ENCODE results near the gene ELFN2.

The ELFN2 gene

DNA sequence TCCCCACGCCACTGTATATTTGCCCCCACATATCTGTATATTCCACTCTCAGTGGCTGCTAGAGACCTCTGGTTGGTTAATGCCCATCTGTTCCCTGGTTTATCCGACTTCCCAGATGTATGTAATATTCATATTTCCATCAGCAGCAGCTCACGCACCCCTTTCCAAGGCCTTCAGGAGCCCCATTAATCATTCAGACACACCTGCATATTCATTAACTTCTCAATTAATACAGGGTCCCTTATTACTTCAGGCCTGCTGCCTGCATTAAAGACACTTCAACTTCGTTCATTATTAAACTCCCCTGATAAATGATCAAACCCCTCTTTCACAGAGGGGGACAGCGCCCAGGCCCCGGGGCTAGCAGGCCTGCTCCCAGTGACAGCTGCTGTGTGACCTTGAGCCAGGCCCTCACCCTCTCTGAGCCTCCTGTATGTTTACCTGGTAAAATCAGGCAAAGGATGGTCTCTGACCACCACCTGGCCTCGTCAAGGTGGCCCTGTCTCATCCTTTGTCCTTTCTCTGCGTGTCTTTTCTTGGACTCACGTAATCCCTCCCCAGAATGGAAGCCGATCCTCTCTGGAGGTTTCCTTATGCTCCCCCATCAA, 34.5 kb downstream of the ELFN2 start:
- H3K9me3 ChIP-seq (ENCODE audit: control extremely low read depth in 1 of 5, control insufficient read depth in 4 of 5, insufficient read depth in 2 of 5, low read depth in 1 of 5, low read length in 4 of 5): no peaks in the 10 kb centered on the region
- H3K4me3 ChIP-seq (ENCODE audit: control insufficient read depth in 1 of 7, extremely low read depth in 1 of 7, insufficient read depth in 4 of 7, low read depth in 2 of 7, low read length in 6 of 7): no peak overlapping the region
- ChIA-PET CTCF (interaction anchor here (0.9 kb wide), 1 partner anchor 37 kb away, joined by 3 read pairs; no protein-coding TSS in a partner anchor), POLR2A (no interaction called here)
- no peaks in the 10 kb centered on the region for H3K4me1 ChIP-seq (ENCODE audit: control extremely low read depth in 1 of 4, control insufficient read depth in 4 of 4, insufficient read depth in 4 of 4, low read length in 3 of 4)
- peaks cover 0 to 2% (median 0%) of the 10 kb centered on the region in 5 experiments for H3K27me3 ChIP-seq (replicated peaks in 2 of 5; ENCODE audit: control insufficient read depth in 4 of 5, insufficient read depth in 5 of 5, low read length in 4 of 5)
- no peak overlapping the region for H3K27ac ChIP-seq (ENCODE audit: insufficient read depth in 1 of 2, low read depth in 1 of 2, low read length in 2 of 2, poor library complexity in 1 of 2, severe bottlenecking in 2 of 2)
- no peaks in the 10 kb centered on the region for H3K36me3 ChIP-seq (ENCODE audit: control insufficient read depth in 4 of 4, insufficient read depth in 4 of 4, low read length in 3 of 4)
- 91% methylated on average over 10 of the region's 10 CpGs for WGBS (ENCODE audit: insufficient coverage)
- DNase-seq: no peak

DNA sequence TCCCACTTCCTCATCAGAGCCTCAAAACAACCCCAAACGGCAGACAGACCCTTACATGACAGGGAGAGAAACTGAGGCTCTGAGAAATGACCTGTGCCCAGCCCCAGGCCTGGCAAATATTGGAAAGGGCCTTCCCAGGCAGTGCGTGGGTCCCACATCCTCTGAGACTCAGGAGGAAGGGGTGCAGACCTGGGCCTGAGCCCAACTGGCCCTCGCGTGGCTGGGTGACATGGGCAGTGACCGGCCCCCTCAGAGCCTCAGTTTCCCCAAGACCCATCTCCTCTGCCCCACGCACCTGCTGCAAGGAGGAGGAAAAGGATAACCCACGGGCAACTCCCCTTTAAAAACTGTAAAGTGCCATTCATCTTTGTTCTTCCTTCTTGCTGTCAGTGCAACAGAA, 35.6 kb downstream of the ELFN2 start:
- Histone ChIP-seq H3K9me3 (ENCODE audit: control extremely low read depth in 1 of 5, control insufficient read depth in 4 of 5, insufficient read depth in 2 of 5, low read depth in 1 of 5, low read length in 4 of 5) (no peaks in the 10 kb centered on the region), H3K27ac (ENCODE audit: insufficient read depth in 1 of 2, low read depth in 1 of 2, low read length in 2 of 2, poor library complexity in 1 of 2, severe bottlenecking in 2 of 2) (no peak overlapping the region), H3K27me3 (replicated peaks in 2 of 5; ENCODE audit: control insufficient read depth in 4 of 5, insufficient read depth in 5 of 5, low read length in 4 of 5) (peaks cover 0 to 3% (median 0%) of the 10 kb centered on the region in 5 experiments), H3K36me3 (ENCODE audit: control insufficient read depth in 4 of 4, insufficient read depth in 4 of 4, low read length in 3 of 4) (no peaks in the 10 kb centered on the region), H3K4me3 (ENCODE audit: control insufficient read depth in 1 of 7, extremely low read depth in 1 of 7, insufficient read depth in 4 of 7, low read depth in 2 of 7, low read length in 6 of 7) (no peak overlapping the region), H3K4me1 (ENCODE audit: control extremely low read depth in 1 of 4, control insufficient read depth in 4 of 4, insufficient read depth in 4 of 4, low read length in 3 of 4) (peaks cover 0 to 4% (median 0%) of the 10 kb centered on the region in 4 experiments)
- DNase-seq: no peak
- WGBS (ENCODE audit: insufficient coverage): 74% methylated on average over 6 of the region's 7 CpGs
- ChIA-PET POLR2A (interaction anchor here (0.6 kb wide), 1 partner anchor 45 kb away, joined by 3 read pairs; no protein-coding TSS in a partner anchor), CTCF (no interaction called here)

DNA sequence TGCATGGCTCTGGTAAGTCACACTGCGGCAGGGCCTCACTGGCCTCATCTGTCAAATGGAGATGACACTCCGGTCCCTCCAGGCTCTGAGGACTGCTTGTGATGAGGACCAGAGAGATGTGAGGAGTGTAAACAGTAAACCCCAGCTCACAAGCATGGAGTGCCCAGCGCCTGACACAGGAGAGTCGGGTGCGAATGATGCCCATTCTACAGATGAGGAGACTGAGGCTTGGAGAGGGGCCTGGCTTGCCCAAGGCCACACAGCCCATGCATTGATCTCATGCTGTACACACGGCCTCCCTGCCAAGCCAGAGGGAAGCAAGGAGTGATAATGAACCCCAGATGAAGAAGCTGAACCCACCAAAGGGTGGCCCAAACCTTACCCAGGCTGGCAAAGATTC, 37.2 kb downstream of the ELFN2 start:
- H3K4me1 ChIP-seq (ENCODE audit: control extremely low read depth in 1 of 4, control insufficient read depth in 4 of 4, insufficient read depth in 4 of 4, low read length in 3 of 4): peaks cover 0 to 4% (median 0%) of the 10 kb centered on the region in 4 experiments
- H3K27me3 ChIP-seq (replicated peaks in 2 of 5; ENCODE audit: control insufficient read depth in 4 of 5, insufficient read depth in 5 of 5, low read length in 4 of 5): peaks cover 0 to 3% (median 0%) of the 10 kb centered on the region in 5 experiments
- no peaks in the 10 kb centered on the region for H3K9me3 ChIP-seq (ENCODE audit: control extremely low read depth in 1 of 5, control insufficient read depth in 4 of 5, insufficient read depth in 2 of 5, low read depth in 1 of 5, low read length in 4 of 5)
- no peak overlapping the region for H3K4me3 ChIP-seq (ENCODE audit: control insufficient read depth in 1 of 7, extremely low read depth in 1 of 7, insufficient read depth in 4 of 7, low read depth in 2 of 7, low read length in 6 of 7)
- H3K27ac ChIP-seq (ENCODE audit: insufficient read depth in 1 of 2, low read depth in 1 of 2, low read length in 2 of 2, poor library complexity in 1 of 2, severe bottlenecking in 2 of 2): no peak overlapping the region
- POLR2A ChIA-PET: no interaction called here
- 96% methylated on average over 6 of the region's 6 CpGs for WGBS (ENCODE audit: insufficient coverage)
- DNase-seq: no peak
- H3K36me3 ChIP-seq (ENCODE audit: control insufficient read depth in 4 of 4, insufficient read depth in 4 of 4, low read length in 3 of 4): no peaks in the 10 kb centered on the region
- CTCF ChIA-PET: interaction anchor here (1.1 kb wide), 1 partner anchor 40 kb away, joined by 3 read pairs; no protein-coding TSS in a partner anchor

DNA sequence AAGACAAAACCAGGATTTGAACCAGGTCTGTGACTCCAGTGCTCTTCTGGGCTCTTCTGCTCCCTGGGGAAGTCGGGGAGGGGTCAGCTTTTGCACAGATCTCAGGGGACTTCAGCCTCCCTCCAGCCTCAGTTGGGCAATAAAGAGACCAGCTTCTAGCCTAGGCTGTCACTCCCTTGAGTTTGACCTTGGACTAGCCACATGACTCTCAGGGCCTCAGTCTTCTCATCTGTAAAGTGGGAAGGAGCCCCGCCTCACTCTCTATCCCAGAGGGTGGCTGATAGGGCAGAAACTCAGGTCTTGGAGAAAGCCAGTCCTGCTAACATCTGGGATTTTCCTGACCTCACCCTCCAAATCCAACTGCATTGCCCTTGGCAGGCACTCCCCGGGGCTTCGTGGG, 38.7 kb downstream of the ELFN2 start:
- no peaks in the 10 kb centered on the region for H3K9me3 ChIP-seq (ENCODE audit: control extremely low read depth in 1 of 5, control insufficient read depth in 4 of 5, insufficient read depth in 2 of 5, low read depth in 1 of 5, low read length in 4 of 5)
- WGBS (ENCODE audit: insufficient coverage): 100% methylated on average over 4 of the region's 4 CpGs
- CTCF ChIA-PET: interaction anchor here (1.1 kb wide), 2 partner anchors 18 to 45 kb away, joined by 3 read pairs; no protein-coding TSS in a partner anchor
- no peak overlapping the region for H3K27ac ChIP-seq (ENCODE audit: insufficient read depth in 1 of 2, low read depth in 1 of 2, low read length in 2 of 2, poor library complexity in 1 of 2, severe bottlenecking in 2 of 2)
- DNase-seq: no peak
- POLR2A ChIA-PET: no interaction called here
- peaks cover 0 to 4% (median 0%) of the 10 kb centered on the region in 4 experiments for H3K4me1 ChIP-seq (ENCODE audit: control extremely low read depth in 1 of 4, control insufficient read depth in 4 of 4, insufficient read depth in 4 of 4, low read length in 3 of 4)
- peaks cover 0 to 3% (median 0%) of the 10 kb centered on the region in 5 experiments for H3K27me3 ChIP-seq (replicated peaks in 2 of 5; ENCODE audit: control insufficient read depth in 4 of 5, insufficient read depth in 5 of 5, low read length in 4 of 5)
- H3K4me3 ChIP-seq (ENCODE audit: control insufficient read depth in 1 of 7, extremely low read depth in 1 of 7, insufficient read depth in 4 of 7, low read depth in 2 of 7, low read length in 6 of 7): no peak overlapping the region
- H3K36me3 ChIP-seq (ENCODE audit: control insufficient read depth in 4 of 4, insufficient read depth in 4 of 4, low read length in 3 of 4): no peaks in the 10 kb centered on the region

DNA sequence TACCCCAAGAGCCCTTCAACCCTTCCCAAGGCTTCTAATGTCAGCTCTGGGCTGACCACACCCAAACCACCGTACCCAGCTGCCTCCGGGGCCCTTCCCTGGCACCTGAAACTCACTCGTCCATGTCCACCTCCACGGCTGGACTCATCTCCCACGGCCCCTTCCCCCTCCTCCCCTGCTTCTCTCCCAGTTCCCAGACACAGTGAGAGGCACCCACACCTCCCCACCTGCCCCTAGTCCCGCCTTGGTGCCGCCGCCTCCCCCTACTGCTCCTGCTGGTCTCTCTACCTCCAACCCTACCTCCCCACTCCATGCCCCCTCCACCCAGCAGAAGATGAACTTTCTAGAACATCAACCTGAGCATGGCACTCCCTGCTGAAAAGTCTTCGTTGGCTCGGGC, 39.5 kb downstream of the ELFN2 start:
- Histone ChIP-seq H3K4me1 (ENCODE audit: control extremely low read depth in 1 of 4, control insufficient read depth in 4 of 4, insufficient read depth in 4 of 4, low read length in 3 of 4) (peaks cover 0 to 4% (median 0%) of the 10 kb centered on the region in 4 experiments), H3K9me3 (ENCODE audit: control extremely low read depth in 1 of 5, control insufficient read depth in 4 of 5, insufficient read depth in 2 of 5, low read depth in 1 of 5, low read length in 4 of 5) (no peaks in the 10 kb centered on the region), H3K27ac (ENCODE audit: insufficient read depth in 1 of 2, low read depth in 1 of 2, low read length in 2 of 2, poor library complexity in 1 of 2, severe bottlenecking in 2 of 2) (no peak overlapping the region), H3K4me3 (ENCODE audit: control insufficient read depth in 1 of 7, extremely low read depth in 1 of 7, insufficient read depth in 4 of 7, low read depth in 2 of 7, low read length in 6 of 7) (no peak overlapping the region), H3K36me3 (ENCODE audit: control insufficient read depth in 4 of 4, insufficient read depth in 4 of 4, low read length in 3 of 4) (no peaks in the 10 kb centered on the region), H3K27me3 (replicated peaks in 2 of 5; ENCODE audit: control insufficient read depth in 4 of 5, insufficient read depth in 5 of 5, low read length in 4 of 5) (peaks cover 0 to 3% (median 0%) of the 10 kb centered on the region in 5 experiments)
- WGBS (ENCODE audit: insufficient coverage): 72% methylated on average over 9 of the region's 10 CpGs
- no peak for DNase-seq
- CTCF ChIA-PET: no interaction called here
- POLR2A ChIA-PET: no interaction called here

DNA sequence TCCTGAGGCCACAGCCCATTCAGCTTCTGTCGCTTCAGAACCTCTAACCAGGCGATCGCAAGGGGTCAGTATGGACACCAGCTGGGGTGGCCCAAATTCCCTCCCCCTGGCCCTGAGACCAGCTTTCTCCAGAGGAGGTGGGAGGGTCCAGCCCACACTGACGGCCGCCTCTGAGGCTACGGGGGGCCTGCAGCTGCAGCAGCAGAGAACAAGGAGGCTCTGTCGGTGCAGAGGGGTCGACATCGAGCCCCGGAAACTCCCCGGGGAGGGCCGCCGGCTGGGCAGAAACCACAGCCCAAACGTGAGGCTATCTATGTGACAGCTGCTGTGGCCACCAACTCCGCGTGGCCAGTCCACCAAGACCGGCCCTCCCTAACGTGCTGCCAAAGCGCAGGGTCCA, 40.8 kb downstream of the ELFN2 start:
- CTCF ChIA-PET: no interaction called here
- H3K4me1 ChIP-seq (ENCODE audit: control extremely low read depth in 1 of 4, control insufficient read depth in 4 of 4, insufficient read depth in 4 of 4, low read length in 3 of 4): peaks cover 0 to 4% (median 0%) of the 10 kb centered on the region in 4 experiments
- POLR2A ChIA-PET: no interaction called here
- no peak overlapping the region for H3K4me3 ChIP-seq (ENCODE audit: control insufficient read depth in 1 of 7, extremely low read depth in 1 of 7, insufficient read depth in 4 of 7, low read depth in 2 of 7, low read length in 6 of 7)
- H3K9me3 ChIP-seq (ENCODE audit: control extremely low read depth in 1 of 5, control insufficient read depth in 4 of 5, insufficient read depth in 2 of 5, low read depth in 1 of 5, low read length in 4 of 5): no peaks in the 10 kb centered on the region
- peaks cover 0 to 5% (median 2%) of the 10 kb centered on the region in 5 experiments for H3K27me3 ChIP-seq (replicated peaks in 2 of 5; ENCODE audit: control insufficient read depth in 4 of 5, insufficient read depth in 5 of 5, low read length in 4 of 5)
- DNase-seq: no peak
- H3K27ac ChIP-seq (ENCODE audit: insufficient read depth in 1 of 2, low read depth in 1 of 2, low read length in 2 of 2, poor library complexity in 1 of 2, severe bottlenecking in 2 of 2): no peak overlapping the region
- no peaks in the 10 kb centered on the region for H3K36me3 ChIP-seq (ENCODE audit: control insufficient read depth in 4 of 4, insufficient read depth in 4 of 4, low read length in 3 of 4)
- 85% methylated on average over 19 of the region's 19 CpGs for WGBS (ENCODE audit: insufficient coverage)

DNA sequence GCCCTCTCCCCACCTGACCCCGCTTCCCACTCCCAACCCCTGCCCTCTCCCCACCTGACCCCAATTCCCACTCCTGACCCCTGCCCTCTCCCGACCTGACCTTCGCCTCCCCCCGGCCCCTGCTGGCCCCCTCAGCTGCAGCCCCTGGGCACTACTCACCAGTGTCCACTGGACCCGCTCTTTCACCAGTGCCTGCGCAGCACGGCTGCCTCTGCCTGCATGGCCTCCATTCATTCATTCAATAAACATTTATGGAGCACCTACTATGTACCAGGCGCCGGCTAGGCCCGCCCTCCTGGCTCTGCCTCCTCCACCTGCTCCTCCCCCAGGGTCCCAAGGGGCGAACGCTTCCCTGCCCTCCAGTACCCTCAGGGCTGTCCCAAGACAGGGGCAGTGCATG, 42.6 kb downstream of the ELFN2 start:
- CTCF ChIA-PET: no interaction called here
- no peak for DNase-seq
- H3K4me1 ChIP-seq (ENCODE audit: control extremely low read depth in 1 of 4, control insufficient read depth in 4 of 4, insufficient read depth in 4 of 4, low read length in 3 of 4): peaks cover 0 to 4% (median 0%) of the 10 kb centered on the region in 4 experiments
- H3K27ac ChIP-seq (ENCODE audit: insufficient read depth in 1 of 2, low read depth in 1 of 2, low read length in 2 of 2, poor library complexity in 1 of 2, severe bottlenecking in 2 of 2): no peak overlapping the region
- POLR2A ChIA-PET: no interaction called here
- H3K9me3 ChIP-seq (ENCODE audit: control extremely low read depth in 1 of 5, control insufficient read depth in 4 of 5, insufficient read depth in 2 of 5, low read depth in 1 of 5, low read length in 4 of 5): no peaks in the 10 kb centered on the region
- no peaks in the 10 kb centered on the region for H3K36me3 ChIP-seq (ENCODE audit: control insufficient read depth in 4 of 4, insufficient read depth in 4 of 4, low read length in 3 of 4)
- WGBS (ENCODE audit: insufficient coverage): 98% methylated on average over 6 of the region's 12 CpGs
- H3K27me3 ChIP-seq (replicated peaks in 2 of 5; ENCODE audit: control insufficient read depth in 4 of 5, insufficient read depth in 5 of 5, low read length in 4 of 5): peaks cover 0 to 12% (median 8%) of the 10 kb centered on the region in 5 experiments
- H3K4me3 ChIP-seq (ENCODE audit: control insufficient read depth in 1 of 7, extremely low read depth in 1 of 7, insufficient read depth in 4 of 7, low read depth in 2 of 7, low read length in 6 of 7): no peak overlapping the region

All from common myeloid progenitor, CD34-positive (primary cell).